Suprapubic skin (tissue), 3 donors: ENCODE measurements around the gene TUBG2.

Experiments
- POLR2AphosphoS5 ChIP-seq, 3 donors: sonication (generic); formaldehyde crosslinking; IDR thresholded peaks; one replicate each; pipeline ENCODE4 v1.6.1; 2017; ENCODE audit warnings: antibody characterized with exemption in 3 of 3
- TF ChIP-seq, protein P1 (sequence below), 2 donors: fragments of 200-600 bp in 1 of 2; fragments of 450-650 bp in 1 of 2; sonication (generic) in 1 of 2; IDR thresholded peaks; one replicate each; pipeline ENCODE4 v1.5.1; 2016 to 2019; ENCODE audit warnings: antibody characterized with exemption in 2 of 2, mild to moderate bottlenecking in 1 of 2, moderate library complexity in 1 of 2

- TF ChIP-seq POLR2AphosphoS5 (IDR thresholded peaks at IDR 0.05), result no peak
- TF ChIP-seq, protein P1, sequence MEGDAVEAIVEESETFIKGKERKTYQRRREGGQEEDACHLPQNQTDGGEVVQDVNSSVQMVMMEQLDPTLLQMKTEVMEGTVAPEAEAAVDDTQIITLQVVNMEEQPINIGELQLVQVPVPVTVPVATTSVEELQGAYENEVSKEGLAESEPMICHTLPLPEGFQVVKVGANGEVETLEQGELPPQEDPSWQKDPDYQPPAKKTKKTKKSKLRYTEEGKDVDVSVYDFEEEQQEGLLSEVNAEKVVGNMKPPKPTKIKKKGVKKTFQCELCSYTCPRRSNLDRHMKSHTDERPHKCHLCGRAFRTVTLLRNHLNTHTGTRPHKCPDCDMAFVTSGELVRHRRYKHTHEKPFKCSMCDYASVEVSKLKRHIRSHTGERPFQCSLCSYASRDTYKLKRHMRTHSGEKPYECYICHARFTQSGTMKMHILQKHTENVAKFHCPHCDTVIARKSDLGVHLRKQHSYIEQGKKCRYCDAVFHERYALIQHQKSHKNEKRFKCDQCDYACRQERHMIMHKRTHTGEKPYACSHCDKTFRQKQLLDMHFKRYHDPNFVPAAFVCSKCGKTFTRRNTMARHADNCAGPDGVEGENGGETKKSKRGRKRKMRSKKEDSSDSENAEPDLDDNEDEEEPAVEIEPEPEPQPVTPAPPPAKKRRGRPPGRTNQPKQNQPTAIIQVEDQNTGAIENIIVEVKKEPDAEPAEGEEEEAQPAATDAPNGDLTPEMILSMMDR (IDR thresholded peaks at IDR 0.05), result no peak
These were observed 11.3 kb upstream of the TUBG2 start for GRCh38 chr17:42647778-42648177.
